HG03432 (cell line): ENCODE results near the gene KRTAP12-1.

ENCODE experiments used
- ATAC-seq: cut with Tn5 transposase; IDR thresholded peaks from one replicate; pipeline ENCODE4 v1.9.1; 2021; ENCODE audit warnings: mild to moderate bottlenecking, moderate library complexity; ENCODE audit not compliant: unreplicated experiment

KRTAP12-1 gene

DNA sequence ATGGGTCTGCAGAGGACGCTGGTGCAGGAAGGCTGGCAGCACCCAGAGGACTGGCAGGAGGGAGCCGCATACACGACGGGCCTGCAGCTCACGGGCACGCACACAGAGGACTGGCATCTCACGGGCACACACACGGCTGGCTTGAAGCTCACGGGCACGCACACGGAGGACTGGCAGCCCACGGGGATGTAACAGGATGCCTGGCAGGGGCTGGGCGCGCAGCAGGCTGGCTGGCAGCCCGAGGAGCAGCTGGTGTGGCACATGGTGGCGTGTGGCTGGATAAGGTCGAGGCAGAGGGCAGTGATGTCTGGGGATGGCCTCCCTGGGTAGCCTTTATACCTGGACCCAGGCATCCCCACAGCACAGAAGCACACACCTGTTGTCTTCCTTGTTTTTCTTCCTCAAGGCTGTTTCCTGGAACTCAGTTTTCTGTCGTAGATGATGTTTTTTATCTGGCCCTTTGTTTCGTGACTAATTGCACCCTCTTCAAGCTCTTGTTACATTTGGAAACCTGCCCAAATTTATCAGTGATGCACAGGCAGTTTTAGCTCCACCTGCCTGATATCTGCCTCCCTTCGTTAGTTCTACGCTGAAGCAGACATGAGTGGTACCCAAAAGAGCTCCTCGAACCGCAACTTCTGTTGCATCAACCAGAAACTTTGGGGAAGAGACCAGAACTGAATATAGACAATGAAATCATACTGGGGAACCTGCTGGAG lies at the start of gene KRTAP12-1:
Gene KRTAP12-1 (minus strand): TSS at position 303 of the 719 bp plus-strand sequence. CDS start 40 bp downstream, at position 263.
- no peak for ATAC-seq

DNA sequence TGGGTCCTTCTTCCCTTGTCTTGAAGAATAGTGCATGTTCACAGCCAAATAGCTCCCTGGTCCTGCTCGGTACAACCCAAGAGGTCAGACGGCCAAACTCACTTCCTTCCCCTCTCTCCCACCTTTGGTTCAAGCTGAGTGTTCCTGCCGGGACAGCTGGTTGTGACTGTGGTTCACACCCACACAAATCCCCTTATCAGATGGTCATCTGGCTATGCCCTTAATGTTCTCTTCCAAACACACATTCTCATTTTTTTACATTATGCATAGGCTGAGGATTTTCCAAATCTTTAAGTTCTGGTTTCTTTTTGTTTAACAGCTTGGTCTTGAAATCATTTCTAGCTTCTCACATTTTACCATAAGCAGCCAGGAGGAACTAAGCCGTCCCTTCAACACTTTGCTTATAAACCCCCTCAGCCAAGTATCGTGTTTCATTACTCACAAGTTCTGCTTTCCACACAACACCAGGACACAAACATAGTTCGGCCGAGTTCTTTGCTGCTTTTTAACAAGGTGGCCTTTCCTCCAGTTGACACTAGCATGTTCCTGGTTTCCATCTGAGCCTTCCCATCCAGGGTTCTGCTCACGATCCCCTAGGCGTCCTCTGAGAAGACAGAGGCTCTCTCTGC lies 49.1 kb upstream of the KRTAP12-1 start:
- ATAC-seq = no peak

- ATAC-seq = no peak
Observed at GRCh38 chr21:44730028-44730395, 48.0 kb upstream of the KRTAP12-1 start.

DNA sequence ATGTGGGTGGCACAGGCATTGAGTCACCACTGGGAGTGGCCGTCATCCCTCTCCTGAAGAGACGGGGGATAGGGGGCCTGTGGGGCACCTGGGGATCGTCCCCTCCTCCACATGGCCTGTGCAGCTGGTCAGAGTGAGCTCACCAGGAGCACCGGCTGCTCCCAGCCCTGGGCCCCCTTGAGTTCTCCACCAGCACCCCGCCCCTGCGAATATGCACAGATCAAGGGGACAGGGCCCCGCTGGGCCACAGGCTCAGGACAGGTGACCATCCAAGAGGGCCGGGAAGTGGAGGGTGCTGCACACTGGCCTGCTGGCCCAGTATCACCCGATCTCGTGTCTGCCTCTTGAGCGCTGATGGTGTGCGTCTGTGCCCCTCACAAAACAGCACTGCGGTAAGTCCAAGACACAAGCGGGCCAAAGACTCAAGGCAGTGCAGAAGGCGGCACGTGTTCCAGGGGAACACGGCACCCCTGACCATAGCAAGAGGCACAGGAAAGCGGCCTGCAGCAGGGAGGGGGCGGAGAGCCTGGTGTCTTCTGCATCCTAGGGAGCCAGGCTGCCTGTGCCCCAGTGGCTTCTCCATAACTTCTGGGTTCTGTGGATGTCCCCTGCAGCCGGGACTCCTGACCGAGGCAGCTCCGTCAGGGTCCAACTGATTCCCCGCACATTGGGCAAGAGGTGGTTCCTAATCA lies 47.5 kb upstream of the KRTAP12-1 start:
- ATAC-seq = no peak

- no peak for ATAC-seq
Observed at GRCh38 chr21:44728716-44729115, 46.8 kb upstream of the KRTAP12-1 start.

- ATAC-seq = no peak
Observed at GRCh38 chr21:44727757-44728156, 45.8 kb upstream of the KRTAP12-1 start.

DNA sequence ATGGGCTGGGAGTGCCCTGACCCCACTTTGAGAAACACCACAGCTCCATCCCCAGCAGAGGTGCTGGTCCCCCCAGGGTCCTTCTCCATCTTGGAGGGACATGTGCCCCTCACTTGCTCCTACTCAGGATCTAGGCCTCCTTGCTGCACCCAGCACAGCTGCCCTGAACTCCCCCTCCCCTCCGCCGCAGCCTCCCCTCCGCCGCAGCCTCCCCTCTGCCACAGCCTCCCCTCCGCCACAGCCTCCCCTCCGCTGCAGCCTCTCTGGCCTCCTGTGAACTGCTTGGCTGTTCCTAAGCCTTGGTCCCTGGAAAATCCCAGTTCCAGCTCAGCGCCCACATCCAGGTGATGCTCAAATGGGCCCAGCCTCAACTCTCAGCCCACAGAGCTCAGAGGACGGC lies 45.4 kb upstream of the KRTAP12-1 start:
- ATAC-seq = no peak

DNA sequence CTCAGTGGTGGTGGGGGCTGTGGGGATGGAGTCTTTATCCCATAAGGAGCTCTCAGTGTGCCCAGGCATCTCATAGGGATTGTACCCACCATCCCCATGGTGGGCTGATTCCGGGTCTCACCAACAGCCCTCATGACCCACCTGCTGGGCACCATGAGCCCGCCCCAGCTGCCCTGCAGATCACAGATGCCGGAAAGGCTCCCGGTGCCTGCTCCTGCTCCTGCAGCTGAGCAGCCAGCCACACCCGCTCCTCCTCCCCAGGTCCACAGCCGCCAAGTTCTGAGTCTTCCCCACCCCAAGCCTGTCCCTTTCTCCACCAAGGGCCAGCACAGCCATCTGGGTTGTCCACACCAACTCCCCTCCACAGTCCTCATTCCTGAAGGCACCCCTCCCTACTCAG lies 44.9 kb upstream of the KRTAP12-1 start:
- ATAC-seq = no peak

DNA sequence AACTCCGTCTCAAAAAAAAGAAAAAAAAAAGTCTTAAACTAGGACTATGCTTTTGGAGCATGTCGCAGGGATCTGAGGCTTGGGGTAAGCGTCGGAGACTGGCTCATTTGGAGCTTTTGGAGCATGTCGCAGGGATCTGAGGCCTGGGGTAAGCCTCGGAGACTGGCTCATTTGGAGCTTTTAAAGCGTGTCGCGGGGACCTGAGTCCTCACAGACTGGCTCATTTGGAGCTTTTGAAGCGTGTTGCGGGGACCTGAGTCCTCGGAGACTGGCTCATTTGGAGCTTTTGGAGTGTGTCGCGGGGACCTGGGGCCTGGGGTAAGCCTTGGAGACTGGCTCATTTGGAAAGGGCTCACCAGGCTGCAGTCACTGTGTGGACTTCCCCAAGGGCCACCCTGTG lies 43.0 kb upstream of the KRTAP12-1 start:
- ATAC-seq = no peak

DNA sequence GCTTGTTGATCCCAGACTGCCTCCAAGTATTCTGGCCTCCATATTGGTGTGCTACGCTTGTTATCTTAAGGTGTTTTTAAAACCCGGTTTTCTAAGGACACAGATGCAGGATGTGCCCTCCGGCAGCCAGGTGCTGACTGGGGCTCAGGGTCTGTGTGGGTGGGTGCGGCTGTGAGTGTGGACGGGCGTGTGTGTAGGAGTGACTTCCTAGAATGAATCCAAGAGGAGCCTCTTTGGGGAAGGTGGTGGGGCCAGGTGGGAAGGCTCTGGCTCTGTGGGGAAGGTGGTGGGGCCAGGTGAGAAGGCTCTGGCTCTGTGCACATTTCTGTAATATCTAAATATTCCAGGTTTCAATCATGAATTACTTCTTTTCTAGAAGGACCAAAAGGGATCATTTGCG lies 42.2 kb upstream of the KRTAP12-1 start:
- ATAC-seq = no peak

DNA sequence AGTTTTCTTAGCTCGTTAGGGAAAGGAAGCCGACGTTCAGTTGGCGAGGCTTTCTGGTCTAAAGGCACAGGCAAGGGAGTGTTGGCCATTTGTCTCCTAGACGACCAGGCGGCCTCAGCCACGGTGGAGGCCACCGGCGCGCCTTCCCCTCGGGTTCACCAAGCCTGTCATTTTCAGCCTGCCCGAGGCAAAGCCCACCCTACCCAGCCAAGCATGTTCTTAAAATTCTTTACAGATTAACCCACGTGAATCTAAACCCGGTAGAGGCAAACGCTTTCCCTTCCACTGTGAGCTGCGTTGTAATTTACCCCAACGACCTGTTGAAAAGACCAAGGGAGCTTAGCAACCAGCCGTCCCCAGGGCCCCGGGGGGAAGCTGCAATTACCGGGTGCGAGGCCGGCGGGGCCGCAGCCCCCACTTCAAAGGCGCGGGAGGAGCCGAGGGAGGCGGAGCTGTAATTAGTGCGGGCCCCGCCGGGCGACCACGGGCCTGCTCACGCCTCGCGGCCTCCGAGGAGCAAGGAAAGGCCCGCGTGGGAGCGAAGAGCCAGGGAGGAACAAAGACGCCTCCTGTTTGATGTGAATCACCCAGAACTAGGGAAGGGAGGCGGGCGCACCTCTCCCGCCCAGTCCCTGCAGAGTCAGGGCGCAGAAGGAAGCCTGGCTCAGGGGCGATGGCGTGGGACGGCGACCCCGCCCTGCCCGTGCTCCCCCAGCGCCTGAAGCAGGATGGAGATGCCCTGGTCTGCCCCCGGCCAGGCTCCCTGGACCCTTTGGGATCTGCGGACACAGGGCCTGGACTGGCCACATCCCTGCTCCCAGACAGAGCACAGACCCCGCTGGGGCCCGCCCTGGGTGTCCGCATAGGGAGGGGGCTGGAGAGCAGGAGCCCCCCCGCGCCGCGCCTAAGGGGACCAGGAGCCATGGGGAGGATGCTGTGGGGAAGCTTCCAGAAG lies 41.5 kb upstream of the KRTAP12-1 start:
- ATAC-seq = no peak

DNA sequence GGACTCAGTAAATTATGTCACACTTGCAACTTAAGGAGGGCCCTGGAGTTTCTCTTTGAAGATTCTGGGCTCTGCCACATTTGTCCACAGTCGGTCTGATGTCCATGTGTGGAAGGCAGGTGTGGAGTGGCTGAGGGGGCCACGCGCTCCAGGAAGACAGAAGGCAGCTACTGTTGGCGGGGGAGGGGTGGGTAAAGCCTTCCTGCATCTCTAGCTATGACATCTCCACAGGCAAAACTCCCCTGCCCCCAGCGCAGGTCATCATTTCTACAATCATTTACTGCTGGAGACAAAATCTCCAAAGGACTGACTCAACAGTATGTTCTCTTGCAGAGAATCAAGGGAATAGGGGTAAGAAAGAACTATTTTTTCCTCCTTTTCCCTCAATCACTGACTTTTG lies 40.8 kb upstream of the KRTAP12-1 start:
- ATAC-seq = no peak

DNA sequence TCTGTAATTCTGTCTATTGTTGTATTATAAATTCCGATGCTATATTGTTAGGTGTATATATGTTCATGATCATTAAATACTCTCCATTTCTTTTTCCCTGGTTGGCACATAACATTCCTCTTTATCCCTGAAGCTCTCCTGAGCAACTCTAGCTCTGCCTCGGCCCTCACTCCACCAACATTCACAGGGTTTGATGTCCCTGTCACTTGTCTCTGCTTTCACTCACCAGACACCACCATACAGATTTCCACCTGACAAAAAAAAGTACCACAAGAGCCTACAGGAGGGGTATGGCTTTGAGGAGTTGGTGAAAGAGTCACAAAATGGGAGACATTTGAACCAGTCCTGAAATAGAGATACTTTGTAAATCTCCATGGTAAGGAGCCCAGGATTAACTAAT lies 38.2 kb upstream of the KRTAP12-1 start:
- no peak for ATAC-seq

- no peak for ATAC-seq
Observed at GRCh38 chr21:44718571-44718970, 36.6 kb upstream of the KRTAP12-1 start.

DNA sequence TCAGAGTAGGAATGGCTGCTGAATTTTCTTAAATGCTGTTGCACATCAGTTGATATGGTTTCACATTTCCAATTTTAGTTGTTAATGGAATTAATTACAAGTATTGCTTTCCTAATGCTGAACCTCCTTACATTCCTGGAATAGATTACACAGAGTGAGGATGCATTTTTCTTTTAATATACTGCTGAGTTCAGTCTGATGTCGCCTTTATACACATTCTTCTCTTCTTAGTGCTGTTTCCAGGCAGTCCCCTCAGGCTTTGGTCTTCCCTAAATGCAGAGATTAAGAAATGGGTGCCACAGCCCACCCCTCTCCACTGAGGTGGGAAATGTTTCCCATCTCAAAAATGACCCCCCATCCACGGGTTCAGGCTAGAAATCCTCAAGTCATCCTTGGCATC lies 36.1 kb upstream of the KRTAP12-1 start:
- no peak for ATAC-seq

DNA sequence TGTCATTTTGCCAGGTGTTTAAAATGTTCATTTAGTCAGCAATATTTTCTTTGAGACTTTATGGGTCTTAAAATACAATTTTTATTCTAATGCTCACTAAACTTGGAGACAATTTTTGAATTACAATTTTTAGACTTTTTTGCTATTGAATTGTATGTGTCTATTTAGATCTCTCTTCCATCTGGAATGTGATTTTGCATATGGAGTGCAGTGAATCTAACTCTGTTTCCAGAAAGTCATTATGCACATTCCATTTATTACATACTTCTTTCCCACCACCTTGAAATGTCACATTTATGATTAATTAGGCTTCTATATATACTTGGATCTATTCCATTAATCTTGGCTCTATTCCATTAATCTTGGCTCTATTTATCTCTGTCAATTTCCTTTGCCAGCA lies 35.0 kb upstream of the KRTAP12-1 start:
- no peak for ATAC-seq

DNA sequence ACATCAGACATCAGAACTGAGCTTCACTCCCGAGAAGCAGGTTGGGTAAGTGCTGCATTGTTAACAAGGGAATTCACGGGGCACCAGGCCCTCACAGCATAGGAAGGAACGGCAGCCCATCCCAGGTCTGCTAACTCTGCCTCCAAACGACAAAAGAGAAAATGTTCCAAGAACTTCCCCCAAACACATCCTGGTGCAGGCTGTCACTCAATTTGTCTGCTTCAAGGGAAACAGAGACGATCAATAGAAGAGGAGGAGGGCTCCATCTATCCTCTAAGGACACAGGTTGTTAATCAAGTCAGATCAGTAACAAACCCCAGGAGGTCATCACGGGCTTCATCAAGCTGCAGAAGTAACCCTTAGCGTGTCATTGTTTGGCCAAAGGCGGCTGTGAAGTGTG lies 32.9 kb upstream of the KRTAP12-1 start:
- ATAC-seq = no peak

- no peak for ATAC-seq
Observed at GRCh38 chr21:44713846-44714245, 31.9 kb upstream of the KRTAP12-1 start.

DNA sequence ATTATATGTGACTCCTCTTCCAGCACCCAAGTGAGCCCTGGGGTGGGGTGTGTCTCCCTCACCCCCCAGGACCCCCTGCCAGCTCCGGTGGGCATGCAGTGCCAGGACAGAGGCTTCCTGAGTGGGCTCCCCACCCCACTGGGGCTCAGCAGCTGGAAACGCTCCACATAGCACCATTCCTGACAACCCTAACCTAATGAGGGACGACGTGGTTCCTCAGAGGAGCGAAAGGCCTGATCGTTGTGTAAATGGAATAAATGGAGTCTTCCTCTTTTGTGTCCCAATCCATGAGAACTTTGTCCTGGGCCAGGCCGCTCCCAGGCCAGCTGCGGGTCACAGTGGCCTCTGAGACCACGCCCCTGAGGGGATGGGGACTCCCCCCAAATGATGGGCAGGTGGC lies 31.2 kb upstream of the KRTAP12-1 start:
- no peak for ATAC-seq

DNA sequence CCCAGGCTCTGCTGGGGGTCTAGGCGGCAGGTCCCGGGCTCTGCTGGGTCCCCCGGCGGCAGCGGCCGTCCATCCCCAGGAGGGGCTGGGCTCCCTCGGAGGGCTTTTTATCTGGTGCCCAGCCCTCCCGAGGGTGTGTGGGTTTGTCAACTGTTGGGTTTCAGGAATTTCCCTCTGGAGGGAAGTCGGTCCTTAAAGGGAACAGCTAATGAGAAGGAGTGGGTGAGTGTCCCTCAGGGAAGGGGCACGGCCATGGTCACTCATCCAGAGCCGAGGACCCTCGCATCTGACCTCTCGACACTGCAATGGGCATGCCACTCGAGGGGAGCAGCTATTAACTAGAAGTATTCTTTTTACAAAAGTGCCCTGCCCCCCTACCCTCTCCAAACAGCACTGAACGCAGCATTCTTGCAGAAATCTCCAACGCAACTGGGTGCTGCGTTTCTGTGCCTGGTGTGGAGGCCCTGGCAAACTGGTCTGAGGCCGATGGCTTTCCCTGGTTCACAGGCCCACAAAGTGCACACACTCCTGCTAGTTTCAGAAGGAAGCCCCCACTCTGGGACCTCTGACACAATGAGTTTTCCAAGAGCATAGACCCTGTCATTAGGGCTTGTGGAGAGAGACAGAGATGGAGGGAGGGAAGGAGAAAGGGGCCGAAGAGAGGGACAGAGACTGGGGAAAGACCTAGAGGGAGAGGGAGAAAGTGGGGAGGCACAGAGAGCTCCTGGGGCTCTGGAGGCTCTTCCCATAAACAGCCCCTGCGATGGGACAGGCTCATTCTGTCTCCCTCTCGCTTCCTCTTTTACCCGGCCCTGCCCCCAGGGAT lies 30.5 kb upstream of the KRTAP12-1 start:
- ATAC-seq = no peak
